Left kidney (tissue), 2 donors: ENCODE measurements around the gene TGFBR2. TPM values are rescaled to one million over a fixed set of nuclear protein-coding genes. Genes with fewer than 3 reads are reported as not detected.
"Not testable (repeated sequence)": the region's sequence is repeated elsewhere in the genome, so short reads cannot be mapped to it uniquely, and the experiment has no call there.

Source experiments
- DNase-seq: peaks from one replicate; pipeline ENCODE4 v3.0.0-alpha.2; 2013
- polyA plus RNA-seq: library from polyadenylated mRNA; unstranded; fragments of 120-200 nt; gene quantifications from one replicate; pipeline ENCODE4 v1.2.1, GENCODE V29; 2013; ENCODE audit not compliant: insufficient read length

The TGFBR2 gene
- polyA plus RNA-seq, 1 donor = 93.2 TPM

DNA sequence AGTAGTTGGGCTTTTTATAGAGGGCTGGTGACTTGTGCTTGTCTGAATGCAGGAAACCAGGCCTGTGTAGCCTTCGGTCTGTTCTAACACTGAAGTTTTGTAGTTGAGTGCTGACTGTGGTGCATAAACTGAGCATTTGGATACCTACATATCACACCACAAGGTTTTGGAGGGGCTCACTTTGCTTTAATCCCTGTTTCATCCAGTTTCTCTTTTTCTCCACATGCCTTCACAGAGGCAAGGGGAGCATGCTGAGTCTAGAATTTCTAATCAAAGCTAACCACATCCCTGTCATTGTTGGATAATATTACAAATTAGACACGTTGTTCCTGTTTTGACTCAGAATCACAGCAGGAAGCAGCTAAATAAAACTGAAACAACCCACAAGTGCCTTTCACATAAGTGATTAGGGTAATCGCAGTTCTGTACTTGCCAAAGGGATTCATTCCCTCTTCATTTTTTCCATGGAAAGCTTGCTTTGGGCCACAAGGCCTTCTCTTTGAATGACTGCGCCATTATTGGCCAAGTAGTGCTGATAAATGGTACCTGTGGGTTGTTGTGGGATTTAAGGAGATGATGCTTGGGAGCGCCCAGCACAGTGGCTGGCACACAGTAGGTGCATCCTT is 48.9 kb downstream of the TGFBR2 start:
- DNase-seq = no peak

DNA sequence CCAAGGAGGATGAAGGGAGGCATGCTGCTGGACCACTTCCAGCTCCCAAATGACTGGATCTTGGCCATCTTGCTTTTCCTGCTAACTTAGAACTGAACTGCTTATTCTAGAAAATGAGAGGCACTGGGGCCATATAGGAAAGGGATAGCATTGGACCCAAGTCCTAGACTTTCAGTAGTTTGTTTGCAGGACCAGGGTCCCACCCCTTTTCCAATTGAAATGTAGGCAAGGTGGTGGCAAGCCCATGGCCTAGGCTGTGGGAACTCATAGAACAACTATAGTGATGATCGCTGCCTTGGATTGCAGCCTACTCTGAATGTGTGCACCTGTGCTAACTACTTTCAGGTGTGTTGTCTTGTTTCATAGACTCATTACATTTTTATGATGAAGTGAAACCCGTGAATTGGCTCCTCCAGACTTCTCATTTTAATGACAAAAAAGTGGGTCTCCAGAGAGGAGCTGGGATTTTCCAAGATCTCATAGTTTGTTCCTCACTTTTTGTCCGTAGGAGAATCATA is 50.3 kb downstream of the TGFBR2 start:
- no peak for DNase-seq

DNA sequence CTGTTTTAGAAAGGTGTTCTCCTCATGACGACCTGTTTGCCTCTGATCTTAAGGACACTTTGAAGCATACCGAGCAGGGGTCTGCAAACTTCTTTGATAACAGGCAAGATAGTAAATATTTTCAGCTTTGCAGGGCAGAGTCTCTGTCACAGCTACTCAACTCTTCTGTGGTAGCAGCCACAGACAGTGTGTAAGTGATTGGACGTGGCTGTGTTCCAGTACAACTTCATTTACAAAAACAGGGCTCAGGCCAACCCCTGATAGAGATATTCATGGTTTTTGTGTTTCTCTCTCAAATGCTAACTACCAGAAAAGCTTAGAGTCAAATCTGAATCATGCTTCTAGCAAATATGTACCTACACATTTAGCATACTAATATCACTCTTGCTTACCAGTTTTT is 51.5 kb downstream of the TGFBR2 start:
- DNase-seq = no peak

DNA sequence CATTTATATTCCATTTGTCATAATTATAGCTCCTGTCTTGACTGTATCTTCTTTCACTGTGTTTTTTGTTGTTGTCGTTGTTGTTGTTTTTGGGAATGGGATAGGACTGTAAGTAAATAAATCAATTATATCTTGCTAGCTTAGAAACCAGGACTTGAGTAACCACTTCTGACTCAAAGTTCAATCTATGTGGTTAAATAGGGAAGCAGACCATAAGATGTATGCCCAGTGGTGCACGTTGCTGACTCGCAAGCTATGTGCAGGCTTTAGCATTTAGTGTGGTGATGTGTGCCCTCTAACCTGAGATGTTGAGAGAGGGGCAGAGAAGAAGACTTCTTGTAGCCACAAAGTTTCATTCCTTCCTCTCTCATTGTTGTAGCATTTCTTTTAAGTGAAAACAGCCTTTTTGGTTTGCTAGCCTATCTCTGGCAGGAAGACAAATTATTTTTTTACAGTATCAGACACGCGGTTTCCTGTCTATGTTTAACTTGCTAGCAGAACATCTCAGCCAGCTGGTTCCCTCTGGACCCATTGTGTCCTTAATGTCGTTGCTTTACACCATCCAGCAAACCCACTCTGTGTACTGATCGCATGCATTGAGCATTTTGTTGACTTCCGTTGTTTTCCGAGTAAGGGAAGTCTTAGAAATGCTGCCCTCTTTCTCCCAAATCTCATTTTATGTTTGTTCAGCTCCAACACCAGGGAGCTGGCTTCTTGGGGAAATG is 52.1 kb downstream of the TGFBR2 start:
- DNase-seq = no peak

DNA sequence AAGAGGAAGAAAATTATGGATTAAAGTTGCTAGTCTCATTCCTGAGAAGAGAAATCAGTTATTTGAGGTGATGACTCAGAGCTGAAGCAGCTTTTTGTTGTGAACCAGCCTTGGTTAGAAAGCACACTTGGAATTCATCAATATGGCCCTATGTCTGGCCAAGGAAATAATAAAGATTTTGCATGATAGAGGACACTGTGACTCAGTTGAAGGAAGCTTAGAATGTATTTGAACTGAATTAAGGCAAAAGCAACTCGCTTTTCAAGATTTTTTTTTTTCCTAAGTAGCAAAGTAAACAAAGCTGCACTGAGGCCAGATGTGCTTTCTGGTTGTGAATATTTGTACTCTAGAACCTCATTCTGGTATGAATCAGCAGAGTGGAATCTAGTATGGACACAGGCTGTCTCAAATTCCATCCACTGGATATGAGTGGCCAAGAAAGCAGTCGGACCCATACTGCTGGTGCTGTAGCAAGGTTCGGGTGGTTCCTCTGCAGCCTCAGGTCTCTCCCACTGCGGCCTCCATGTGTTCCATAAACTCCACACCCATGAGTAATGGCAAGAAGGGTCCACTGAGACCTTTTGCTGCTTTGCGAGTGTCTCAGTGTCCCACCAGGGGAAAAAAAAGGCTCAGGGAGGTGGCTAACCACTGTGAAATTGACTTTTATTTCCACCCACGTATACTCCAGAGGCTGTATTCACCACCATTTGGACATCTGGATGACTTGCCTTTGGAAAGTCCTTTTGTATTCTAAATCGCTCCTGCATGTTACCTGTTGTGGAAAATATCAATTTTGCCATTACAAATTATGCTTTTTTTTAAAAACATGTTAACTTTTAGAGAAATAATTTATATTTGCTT is 53.1 kb downstream of the TGFBR2 start:
- no peak for DNase-seq

DNA sequence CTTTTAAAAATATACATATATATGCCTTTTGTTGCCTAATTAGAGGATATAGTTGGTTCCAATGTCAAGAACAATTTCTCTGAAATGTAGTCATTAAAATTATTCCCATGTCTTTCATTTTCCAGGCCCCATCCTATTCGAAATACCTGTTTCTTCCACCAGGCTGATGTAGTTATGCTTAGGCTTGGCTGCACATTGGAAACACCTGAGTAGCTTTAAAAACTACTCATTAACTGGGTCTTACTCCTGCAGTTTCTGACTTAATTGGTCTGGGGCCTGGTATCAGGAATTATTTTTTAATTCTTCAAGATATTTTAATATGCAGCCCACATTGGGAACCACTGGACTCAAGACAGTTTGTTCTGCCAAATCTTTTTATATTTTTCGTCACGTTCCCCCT is 53.7 kb downstream of the TGFBR2 start:
- no peak for DNase-seq

DNA sequence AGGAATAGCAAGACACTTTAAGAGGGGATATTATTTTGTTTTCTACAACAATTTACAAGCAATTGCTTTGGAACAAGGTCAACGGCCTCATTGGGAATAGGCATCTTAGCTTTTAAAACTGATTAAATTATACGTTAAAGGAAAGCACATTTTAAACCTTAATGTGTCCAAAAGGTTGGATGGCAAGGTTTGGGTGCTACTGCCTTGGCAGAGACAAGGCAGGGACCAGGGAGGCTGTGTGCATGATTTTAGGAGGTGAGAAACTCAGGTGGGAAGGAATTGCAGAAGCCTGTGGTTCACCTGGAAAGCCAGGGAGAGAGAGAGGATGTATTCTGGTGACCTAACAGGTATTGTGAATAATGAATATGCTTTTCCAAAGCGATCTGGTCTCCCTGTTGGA is 54.3 kb downstream of the TGFBR2 start:
- no peak for DNase-seq

DNA sequence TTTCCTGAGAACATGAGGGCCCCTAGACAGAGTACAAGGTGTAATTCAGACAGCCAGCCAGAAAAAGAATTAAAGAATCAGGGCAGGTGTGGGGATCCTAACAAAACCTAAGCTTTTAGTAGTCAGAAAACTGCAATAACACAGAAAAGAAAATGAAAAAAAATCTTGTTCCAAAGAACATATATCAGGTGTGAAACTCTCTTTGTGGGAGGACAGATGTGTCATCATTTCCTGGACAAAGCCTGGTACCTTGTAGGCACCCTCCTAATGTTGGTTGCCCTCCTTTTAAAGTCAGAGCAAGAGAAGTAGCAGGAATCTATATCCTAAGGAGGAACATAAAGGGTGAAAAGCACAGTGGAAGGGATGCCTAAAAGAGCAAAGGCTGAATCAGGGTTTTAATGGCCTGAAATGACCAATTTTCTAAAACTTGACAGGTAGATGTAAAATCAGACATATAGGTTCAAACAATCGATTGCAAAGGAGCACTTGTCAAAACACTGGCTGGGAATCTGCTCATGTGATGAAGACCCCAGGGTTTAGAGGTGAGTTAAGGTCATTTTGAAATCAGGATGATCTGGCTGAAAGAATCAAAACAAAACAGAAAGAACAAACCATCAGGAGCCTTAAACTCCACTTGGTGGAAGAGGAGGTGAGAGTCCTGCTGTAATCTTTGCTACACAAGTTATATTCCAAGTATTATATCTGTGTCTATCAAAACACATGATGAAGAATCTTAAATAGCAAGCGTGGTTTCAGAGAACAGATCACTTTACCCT is 54.9 kb downstream of the TGFBR2 start:
- no peak for DNase-seq

DNA sequence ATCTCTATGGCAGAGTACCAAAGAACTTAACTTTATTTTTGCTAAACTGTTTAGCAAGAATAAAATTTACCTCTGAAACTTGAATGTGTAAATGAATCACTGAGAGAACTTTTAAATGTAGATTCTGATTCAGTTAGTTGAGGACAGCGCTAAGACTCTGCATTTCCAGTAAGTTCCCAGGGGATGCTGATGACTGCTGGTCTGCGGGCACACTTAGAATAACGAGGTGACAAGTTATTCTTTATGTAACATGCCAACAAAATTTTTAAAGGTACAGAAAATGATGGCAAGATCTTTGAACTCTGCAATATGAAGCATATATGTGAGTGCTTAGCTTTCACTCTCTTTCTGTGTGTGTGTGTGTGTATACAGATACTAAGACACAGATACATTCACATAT is 56.4 kb downstream of the TGFBR2 start:
- DNase-seq = no peak

DNA sequence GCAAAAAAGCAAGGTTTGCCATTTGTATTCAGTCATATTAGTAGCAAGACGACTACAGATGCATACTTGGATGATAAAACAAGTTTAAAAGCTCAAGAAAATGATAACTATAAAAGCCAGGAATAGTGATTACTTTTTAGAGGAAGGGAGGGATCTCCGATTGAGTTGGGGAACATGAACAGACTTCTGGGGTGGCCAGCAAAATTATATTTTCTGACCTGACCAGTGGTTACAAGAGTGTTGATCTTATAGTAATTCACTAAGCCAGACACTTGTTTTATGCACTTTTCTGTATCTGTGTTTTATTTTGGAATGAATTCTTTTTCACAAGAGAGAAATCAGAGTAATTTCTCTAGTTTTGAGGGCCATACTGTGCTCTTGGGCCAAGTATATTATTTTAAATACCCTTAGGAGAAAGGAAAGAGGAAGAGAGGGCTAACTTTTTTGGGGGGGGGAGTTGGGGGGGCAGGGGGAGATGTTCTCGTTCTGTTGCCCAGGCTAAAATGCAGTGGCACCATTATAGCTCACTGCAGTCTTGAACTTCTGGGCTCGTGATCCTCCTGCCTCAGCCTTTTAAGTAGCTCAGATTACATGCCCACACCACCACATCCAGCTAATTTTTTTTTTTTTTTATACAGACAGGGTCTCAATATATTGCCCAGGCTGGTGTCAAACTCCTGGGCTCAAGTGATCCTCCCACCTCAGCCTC is 57.3 kb downstream of the TGFBR2 start:
- no peak for DNase-seq

DNA sequence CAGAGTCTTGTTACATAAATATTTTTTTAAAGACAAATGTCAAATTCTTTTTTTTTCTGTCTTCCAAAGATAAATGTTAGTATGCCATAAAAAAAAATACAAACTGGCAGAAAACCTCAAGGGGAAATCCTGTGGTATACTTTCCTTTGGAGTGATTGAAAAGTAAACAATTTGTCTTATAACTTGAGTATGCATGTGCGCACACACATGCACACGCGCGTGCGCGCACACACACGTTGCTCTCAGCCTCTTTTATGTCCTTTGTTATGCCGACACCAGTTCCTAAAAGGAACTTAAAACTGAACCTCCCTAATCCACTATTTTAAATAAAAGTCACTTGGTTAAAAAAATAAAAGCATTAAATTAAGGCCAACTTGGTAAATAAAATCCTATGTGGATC is 58.1 kb downstream of the TGFBR2 start:
- no peak for DNase-seq

DNA sequence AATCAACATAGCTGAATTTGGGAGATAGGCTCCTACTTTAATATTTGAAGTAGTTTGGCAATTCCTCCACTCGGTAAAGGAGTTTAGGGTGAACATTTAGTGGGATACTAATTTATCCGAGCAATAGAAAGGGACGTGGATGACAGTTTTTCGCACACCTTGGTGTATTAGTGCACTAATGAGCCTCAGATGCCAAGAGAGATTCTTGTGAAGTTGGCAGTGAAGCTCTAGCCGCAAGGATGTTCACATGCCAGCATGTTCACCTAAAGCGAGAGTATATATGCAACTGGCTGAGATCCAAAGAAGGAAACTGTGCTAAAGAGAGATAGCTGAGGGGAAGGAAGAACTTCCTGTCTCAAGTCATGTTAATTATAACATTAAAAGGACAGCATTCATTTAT is 58.5 kb downstream of the TGFBR2 start:
- no peak for DNase-seq

DNA sequence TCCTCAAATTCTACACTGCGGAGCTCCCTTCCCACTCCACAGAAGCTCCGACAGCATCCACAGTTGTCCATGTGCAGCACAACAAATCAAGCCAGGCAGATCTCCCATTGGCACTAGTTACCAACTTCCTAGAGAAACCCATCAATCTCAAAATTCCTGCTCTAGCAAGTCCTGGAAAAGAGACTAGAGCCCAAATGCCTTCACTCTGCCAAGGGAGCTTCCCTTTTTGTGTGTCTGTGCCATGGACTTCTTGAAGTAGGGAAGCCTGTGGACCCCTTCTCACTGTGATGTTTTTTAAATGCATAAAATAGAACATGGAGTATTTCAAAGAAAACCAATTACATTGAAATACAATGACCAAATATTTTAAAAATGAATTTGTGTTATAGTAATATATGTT is 59.1 kb downstream of the TGFBR2 start:
- DNase-seq = no peak

DNA sequence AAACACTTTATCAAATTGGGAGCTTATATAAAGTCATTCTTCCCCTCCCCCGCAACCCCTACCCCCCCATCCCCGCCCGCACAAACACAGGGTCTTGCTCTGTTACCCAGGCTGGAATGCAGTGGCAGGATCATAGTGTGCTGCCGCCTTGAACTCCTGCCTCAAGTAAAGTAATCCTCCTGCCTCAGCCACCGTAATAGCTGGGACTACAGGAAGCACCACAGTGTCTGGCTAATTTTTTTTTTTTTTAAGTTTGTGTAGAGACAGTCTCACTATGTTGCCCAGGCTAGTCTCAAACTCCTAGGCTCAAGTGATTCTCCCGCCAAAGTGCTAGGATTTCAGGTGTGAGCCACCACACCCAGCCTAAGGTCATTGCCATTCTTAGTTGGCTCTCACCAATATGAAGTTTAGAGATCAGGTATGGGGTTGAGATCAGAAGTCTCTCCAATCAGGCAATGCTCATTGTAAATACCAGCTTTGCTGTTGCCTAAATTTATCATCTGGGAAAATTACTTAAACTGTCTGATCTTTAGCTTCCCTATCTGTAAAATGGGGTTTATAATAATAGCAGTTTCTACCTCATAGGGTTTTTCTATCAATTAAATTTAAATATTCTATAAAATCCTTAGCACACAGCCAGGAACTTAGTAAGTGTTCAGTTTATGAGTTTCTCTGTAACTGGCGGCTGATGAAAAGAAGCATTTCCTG is 60.3 kb downstream of the TGFBR2 start:
- DNase-seq = no peak

DNA sequence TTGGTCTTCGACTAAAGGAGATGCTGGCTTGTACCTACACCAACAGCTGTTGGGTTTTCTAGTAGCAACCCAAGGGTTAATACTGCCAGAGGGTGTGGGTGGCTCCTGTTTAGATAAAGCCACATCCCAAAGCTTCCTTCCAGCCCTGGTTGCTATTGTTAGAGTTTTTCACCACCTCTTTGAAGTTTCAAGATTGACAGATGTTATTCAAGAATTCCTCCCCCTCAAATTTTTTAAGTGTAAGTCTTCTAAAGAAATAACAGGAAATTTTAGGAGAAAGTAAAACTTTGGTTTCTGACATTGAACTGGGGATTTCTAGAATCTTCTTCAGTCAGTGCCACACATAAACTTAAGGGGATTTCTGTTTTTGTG is 60.9 kb downstream of the TGFBR2 start:
- DNase-seq = no peak

DNA sequence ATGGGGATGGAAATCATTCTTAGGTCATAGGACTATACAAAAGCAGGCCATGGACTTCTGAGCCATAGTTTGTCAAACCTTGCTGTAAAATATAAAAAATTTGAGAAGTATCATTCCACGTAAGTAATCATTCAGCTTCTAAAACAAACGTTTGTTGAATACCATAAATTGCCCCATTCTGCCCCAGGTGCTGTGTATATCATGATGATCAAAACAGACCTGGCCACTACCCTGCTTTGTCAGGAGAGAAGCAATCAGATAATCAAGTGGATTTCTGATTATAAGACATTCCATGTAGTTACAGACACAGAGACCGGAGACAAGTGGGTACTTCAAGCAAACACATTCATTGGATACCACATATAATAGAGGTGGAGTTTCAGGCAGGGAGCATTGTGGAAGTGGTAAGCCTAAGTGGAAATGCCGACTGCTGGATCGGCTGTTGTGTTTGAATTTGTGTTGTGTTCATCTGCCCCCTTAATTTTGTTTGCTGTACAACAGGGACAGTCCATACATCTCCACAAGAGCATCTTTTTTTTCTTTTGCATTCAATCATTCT is 61.7 kb downstream of the TGFBR2 start:
- DNase-seq = no peak

DNA sequence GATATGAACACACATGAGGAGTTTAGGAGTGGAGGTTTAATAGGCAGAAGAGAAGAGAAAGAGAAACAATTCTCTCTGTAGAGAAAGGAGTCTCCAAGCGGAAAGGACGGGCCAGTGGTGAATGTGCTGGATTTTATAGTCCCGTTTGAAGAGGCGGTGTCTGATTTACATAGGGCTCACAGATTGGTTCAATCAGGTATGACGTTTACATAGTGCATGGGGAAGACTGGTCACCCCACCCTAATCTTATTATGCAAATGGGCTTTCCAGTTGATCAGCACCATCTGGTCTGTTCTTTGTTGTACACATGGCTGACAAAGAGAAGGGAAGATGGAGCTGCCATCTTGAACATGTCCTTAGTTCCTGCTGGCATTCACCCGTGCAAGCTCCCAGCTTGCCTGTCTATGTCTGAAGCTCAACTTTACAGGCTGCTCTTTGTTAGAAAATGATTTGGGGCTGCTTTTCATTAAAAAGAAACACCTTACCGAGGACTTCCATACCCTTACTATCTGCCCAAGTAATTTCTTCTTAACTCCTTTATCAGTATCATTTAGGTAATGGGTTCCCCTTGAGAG is 63.0 kb downstream of the TGFBR2 start:
- DNase-seq = not testable (repeated sequence)

DNA sequence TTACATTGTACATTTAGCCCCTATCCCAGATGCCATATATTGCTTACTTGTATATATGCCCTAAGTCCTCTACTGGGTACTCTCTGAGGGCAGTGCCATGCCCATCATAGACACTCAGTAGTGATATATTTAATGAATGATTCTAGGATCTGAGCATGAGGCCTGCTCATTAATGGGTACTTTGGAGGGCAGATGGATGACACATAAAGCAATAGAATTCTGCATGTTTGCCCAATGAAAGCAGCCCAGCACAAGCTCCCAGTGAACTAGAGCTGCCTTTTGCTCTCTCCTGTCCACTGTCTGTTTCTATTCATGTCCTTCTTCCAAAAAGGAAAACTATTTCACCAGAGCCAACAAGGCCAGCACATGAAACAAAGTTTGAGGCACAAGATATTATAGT is 63.9 kb downstream of the TGFBR2 start:
- DNase-seq = no peak

DNA sequence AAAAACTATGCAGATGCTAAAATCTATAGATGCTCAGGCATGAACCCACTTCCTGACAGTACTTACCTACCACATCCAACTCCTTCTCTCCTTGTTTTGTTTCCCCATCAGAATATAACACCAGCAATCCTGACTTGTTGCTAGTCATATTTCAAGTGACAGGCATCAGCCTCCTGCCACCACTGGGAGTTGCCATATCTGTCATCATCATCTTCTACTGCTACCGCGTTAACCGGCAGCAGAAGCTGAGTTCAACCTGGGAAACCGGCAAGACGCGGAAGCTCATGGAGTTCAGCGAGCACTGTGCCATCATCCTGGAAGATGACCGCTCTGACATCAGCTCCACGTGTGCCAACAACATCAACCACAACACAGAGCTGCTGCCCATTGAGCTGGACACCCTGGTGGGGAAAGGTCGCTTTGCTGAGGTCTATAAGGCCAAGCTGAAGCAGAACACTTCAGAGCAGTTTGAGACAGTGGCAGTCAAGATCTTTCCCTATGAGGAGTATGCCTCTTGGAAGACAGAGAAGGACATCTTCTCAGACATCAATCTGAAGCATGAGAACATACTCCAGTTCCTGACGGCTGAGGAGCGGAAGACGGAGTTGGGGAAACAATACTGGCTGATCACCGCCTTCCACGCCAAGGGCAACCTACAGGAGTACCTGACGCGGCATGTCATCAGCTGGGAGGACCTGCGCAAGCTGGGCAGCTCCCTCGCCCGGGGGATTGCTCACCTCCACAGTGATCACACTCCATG is 65.3 kb downstream of the TGFBR2 start:
- DNase-seq = no peak
